HepG2 (cell line): ENCODE results near the gene TLCD1. TPM values are rescaled to one million over a fixed set of nuclear protein-coding genes. Genes with fewer than 3 reads are reported as not detected.

ENCODE experiments used
- ATF1 ChIP-seq: IDR thresholded peaks from 2 replicates; pipeline ENCODE4 v1.6.1; 2016; ENCODE audit warnings: mild to moderate bottlenecking, control low read depth
- CENPX ChIP-seq: sonication (generic); formaldehyde crosslinking; IDR thresholded peaks from 2 replicates; pipeline ENCODE4 v1.9.0; 2021; ENCODE audit warnings: mild to moderate bottlenecking, missing genetic modification reagents, moderate library complexity
- PHB2 ChIP-seq: fragments of 450-650 bp; IDR thresholded peaks from 2 replicates; pipeline ENCODE4 v1.6.1; 2018; ENCODE audit not compliant: partially characterized antibody
- SKI ChIP-seq: fragments of 450-650 bp; IDR thresholded peaks from one replicate; pipeline ENCODE4 v1.6.1; 2018; ENCODE audit warnings: mild to moderate bottlenecking; ENCODE audit not compliant: partially characterized antibody
- SMAD9 ChIP-seq: sonication (generic); formaldehyde crosslinking; IDR thresholded peaks from 2 replicates; pipeline ENCODE4 v1.5.1; 2020; ENCODE audit warnings: mild to moderate bottlenecking, missing genetic modification reagents
- ZNF230 ChIP-seq: sonication (generic); formaldehyde crosslinking; IDR thresholded peaks from 2 replicates; pipeline ENCODE4 v1.4.0; 2020; ENCODE audit warnings: mild to moderate bottlenecking, missing genetic modification reagents
- ZNF431 ChIP-seq: sonication (generic); formaldehyde crosslinking; IDR thresholded peaks from 2 replicates; pipeline ENCODE4 v1.9.0; 2022; ENCODE audit warnings: missing genetic modification reagents, low read depth, mild to moderate bottlenecking, borderline replicate concordance
- ZNF747 ChIP-seq: sonication (generic); formaldehyde crosslinking; IDR thresholded peaks from 2 replicates; pipeline ENCODE4 v1.8.1; 2023; ENCODE audit warnings: missing genetic modification reagents, mild to moderate bottlenecking, borderline replicate concordance
- polyA plus RNA-seq, 8 experiments: library from polyadenylated mRNA; depleted of rRNA in 3 of 8; stranded (reverse) in 7 of 8; unstranded in 1 of 8; fragments of >200 nt; fragmentation: Illumina TruSeq in 4 of 8; extraction: Trizol in 4 of 8; gene quantifications; 2 replicates each; pipeline versions ENCODE4 v1.2.1 to v1.2.3, GENCODE V29; 2011 to 2016; ENCODE audit warnings: low read depth in 4 of 8, missing spikeins in 1 of 8, mixed read lengths in 1 of 8; ENCODE audit not compliant: insufficient read depth in 1 of 8
- total RNA-seq, 5 experiments: library from RNA; depleted of rRNA; stranded (reverse); fragments of >200 nt; fragmentation: Illumina TruSeq; extraction: Trizol; gene quantifications; 2 replicates each; pipeline ENCODE4 v1.2.3, GENCODE V29; 2016; ENCODE audit warnings: low read depth in 1 of 5
- TF ChIP-seq, protein P1 (sequence below): sonication (generic); formaldehyde crosslinking; IDR thresholded peaks from 2 replicates; pipeline ENCODE4 v1.4.0; 2020; ENCODE audit warnings: missing genetic modification reagents, borderline replicate concordance
- TF ChIP-seq, protein P2 (sequence below): sonication (generic); formaldehyde crosslinking; IDR thresholded peaks from 2 replicates; pipeline ENCODE4 v1.4.0; 2020; ENCODE audit warnings: mild to moderate bottlenecking, missing genetic modification reagents
- TF ChIP-seq, protein P3 (sequence below): sonication (generic); formaldehyde crosslinking; IDR thresholded peaks from 2 replicates; pipeline ENCODE4 v1.5.1; 2020; ENCODE audit warnings: mild to moderate bottlenecking, missing genetic modification reagents, moderate library complexity
- TF ChIP-seq, protein P4 (sequence below): sonication (generic); formaldehyde crosslinking; IDR thresholded peaks from 2 replicates; pipeline ENCODE4 v1.5.1; 2020; ENCODE audit warnings: missing genetic modification reagents, mild to moderate bottlenecking, borderline replicate concordance

The TLCD1 gene
- total and polyA plus RNA-seq, 2 of the 13 experiments (the other 11 are each of a cell fraction or from before 2014, with no cell fraction given): 14.9 to 19.6 TPM

DNA sequence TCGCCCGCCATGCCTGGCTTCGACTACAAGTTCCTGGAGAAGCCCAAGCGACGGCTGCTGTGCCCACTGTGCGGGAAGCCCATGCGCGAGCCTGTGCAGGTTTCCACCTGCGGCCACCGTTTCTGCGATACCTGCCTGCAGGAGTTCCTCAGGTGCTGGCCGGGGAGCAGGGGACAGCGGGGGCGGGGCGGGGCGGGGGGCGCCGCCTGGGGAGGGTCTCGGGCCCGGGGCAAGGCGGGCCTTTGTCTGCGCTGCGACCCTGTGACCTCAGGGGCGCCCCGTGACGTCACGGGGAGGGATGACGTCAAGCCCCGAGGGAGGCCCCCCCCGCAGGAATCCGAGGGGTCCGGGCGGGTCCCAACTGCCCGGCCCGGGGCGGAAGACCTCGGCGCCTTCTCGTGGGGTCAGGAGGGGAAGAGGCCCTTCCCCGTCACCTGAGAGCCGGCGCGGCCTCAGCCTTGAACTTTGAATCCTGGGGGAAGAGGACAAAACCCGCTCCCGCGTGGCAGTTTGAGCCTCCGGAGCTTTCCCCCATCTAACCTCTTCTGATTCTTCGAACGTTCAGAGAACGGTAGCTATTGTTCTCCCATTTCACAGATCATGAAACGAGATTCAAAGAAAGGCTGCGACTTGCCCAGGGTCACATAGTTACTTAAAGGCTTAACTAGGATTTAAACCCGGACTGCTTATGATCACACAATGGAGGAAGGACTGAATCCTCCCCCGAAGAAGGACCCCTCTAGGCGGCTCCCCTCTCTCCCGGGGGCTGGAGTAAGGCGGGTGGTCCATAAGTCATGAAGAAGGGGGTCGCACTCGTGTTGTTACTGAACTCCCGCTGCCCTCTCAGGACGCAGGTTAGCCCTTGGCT lies 18.3 kb upstream of the TLCD1 start (continued):
- TF ChIP-seq, protein P1, sequence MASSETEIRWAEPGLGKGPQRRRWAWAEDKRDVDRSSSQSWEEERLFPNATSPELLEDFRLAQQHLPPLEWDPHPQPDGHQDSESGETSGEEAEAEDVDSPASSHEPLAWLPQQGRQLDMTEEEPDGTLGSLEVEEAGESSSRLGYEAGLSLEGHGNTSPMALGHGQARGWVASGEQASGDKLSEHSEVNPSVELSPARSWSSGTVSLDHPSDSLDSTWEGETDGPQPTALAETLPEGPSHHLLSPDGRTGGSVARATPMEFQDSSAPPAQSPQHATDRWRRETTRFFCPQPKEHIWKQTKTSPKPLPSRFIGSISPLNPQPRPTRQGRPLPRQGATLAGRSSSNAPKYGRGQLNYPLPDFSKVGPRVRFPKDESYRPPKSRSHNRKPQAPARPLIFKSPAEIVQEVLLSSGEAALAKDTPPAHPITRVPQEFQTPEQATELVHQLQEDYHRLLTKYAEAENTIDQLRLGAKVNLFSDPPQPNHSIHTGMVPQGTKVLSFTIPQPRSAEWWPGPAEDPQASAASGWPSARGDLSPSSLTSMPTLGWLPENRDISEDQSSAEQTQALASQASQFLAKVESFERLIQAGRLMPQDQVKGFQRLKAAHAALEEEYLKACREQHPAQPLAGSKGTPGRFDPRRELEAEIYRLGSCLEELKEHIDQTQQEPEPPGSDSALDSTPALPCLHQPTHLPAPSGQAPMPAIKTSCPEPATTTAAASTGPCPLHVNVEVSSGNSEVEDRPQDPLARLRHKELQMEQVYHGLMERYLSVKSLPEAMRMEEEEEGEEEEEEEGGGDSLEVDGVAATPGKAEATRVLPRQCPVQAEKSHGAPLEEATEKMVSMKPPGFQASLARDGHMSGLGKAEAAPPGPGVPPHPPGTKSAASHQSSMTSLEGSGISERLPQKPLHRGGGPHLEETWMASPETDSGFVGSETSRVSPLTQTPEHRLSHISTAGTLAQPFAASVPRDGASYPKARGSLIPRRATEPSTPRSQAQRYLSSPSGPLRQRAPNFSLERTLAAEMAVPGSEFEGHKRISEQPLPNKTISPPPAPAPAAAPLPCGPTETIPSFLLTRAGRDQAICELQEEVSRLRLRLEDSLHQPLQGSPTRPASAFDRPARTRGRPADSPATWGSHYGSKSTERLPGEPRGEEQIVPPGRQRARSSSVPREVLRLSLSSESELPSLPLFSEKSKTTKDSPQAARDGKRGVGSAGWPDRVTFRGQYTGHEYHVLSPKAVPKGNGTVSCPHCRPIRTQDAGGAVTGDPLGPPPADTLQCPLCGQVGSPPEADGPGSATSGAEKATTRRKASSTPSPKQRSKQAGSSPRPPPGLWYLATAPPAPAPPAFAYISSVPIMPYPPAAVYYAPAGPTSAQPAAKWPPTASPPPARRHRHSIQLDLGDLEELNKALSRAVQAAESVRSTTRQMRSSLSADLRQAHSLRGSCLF (CRISPR knock-in tag): no peak
- no peak for TF ChIP-seq SMAD9 (CRISPR knock-in tag)
- TF ChIP-seq ATF1: peak; percentile 88
- no peak for TF ChIP-seq PHB2
- TF ChIP-seq, protein P2, sequence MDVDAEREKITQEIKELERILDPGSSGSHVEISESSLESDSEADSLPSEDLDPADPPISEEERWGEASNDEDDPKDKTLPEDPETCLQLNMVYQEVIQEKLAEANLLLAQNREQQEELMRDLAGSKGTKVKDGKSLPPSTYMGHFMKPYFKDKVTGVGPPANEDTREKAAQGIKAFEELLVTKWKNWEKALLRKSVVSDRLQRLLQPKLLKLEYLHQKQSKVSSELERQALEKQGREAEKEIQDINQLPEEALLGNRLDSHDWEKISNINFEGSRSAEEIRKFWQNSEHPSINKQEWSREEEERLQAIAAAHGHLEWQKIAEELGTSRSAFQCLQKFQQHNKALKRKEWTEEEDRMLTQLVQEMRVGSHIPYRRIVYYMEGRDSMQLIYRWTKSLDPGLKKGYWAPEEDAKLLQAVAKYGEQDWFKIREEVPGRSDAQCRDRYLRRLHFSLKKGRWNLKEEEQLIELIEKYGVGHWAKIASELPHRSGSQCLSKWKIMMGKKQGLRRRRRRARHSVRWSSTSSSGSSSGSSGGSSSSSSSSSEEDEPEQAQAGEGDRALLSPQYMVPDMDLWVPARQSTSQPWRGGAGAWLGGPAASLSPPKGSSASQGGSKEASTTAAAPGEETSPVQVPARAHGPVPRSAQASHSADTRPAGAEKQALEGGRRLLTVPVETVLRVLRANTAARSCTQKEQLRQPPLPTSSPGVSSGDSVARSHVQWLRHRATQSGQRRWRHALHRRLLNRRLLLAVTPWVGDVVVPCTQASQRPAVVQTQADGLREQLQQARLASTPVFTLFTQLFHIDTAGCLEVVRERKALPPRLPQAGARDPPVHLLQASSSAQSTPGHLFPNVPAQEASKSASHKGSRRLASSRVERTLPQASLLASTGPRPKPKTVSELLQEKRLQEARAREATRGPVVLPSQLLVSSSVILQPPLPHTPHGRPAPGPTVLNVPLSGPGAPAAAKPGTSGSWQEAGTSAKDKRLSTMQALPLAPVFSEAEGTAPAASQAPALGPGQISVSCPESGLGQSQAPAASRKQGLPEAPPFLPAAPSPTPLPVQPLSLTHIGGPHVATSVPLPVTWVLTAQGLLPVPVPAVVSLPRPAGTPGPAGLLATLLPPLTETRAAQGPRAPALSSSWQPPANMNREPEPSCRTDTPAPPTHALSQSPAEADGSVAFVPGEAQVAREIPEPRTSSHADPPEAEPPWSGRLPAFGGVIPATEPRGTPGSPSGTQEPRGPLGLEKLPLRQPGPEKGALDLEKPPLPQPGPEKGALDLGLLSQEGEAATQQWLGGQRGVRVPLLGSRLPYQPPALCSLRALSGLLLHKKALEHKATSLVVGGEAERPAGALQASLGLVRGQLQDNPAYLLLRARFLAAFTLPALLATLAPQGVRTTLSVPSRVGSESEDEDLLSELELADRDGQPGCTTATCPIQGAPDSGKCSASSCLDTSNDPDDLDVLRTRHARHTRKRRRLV (CRISPR knock-in tag): no peak
- TF ChIP-seq, protein P3, sequence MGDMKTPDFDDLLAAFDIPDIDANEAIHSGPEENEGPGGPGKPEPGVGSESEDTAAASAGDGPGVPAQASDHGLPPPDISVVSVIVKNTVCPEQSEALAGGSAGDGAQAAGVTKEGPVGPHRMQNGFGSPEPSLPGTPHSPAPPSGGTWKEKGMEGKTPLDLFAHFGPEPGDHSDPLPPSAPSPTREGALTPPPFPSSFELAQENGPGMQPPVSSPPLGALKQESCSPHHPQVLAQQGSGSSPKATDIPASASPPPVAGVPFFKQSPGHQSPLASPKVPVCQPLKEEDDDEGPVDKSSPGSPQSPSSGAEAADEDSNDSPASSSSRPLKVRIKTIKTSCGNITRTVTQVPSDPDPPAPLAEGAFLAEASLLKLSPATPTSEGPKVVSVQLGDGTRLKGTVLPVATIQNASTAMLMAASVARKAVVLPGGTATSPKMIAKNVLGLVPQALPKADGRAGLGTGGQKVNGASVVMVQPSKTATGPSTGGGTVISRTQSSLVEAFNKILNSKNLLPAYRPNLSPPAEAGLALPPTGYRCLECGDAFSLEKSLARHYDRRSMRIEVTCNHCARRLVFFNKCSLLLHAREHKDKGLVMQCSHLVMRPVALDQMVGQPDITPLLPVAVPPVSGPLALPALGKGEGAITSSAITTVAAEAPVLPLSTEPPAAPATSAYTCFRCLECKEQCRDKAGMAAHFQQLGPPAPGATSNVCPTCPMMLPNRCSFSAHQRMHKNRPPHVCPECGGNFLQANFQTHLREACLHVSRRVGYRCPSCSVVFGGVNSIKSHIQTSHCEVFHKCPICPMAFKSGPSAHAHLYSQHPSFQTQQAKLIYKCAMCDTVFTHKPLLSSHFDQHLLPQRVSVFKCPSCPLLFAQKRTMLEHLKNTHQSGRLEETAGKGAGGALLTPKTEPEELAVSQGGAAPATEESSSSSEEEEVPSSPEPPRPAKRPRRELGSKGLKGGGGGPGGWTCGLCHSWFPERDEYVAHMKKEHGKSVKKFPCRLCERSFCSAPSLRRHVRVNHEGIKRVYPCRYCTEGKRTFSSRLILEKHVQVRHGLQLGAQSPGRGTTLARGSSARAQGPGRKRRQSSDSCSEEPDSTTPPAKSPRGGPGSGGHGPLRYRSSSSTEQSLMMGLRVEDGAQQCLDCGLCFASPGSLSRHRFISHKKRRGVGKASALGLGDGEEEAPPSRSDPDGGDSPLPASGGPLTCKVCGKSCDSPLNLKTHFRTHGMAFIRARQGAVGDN (CRISPR knock-in tag): peak; percentile 3; the same call in 1 of the 2 replicates
- no peak for TF ChIP-seq CENPX (CRISPR knock-in tag)
- TF ChIP-seq ZNF230: peak; percentile 68
- no peak for TF ChIP-seq SKI
- TF ChIP-seq ZNF431 (CRISPR knock-in tag): no peak
- TF ChIP-seq ZNF747 (CRISPR knock-in tag): no peak; the same call in 1 of the 2 replicates
- TF ChIP-seq, protein P4, sequence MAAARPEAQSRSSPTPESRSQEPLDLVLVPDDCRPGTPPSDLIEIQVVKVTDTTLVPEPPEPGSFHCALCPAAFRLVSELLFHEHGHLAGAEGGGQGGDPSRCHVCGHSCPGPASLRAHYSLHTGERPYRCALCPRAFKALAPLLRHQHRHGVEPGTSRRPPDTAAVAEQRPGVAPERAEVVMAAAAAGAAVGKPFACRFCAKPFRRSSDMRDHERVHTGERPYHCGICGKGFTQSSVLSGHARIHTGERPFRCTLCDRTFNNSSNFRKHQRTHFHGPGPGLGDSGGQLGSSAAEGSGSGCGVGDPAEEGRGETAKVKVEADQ (CRISPR knock-in tag): no peak
